ENCODE results near the gene DCTN1. TPM values are rescaled to one million over a fixed set of nuclear protein-coding genes. Genes with fewer than 3 reads are reported as not detected.

DCTN1 gene
- polyA plus RNA-seq, 1 experiment, result 147 TPM

- peak overlapping the region; percentile 35 for H3K4me3 ChIP-seq (ENCODE audit: low read depth, low read length)
- TF ChIP-seq CTCF (IDR thresholded peaks at IDR 0.05; ENCODE audit: low read depth, low read length), result no peak
- CTCF ChIA-PET, result interaction anchor here (1.6 to 2.1 kb wide), 2 partner anchors 17 to 39 kb away, joined by 3 to 11 read pairs; no protein-coding TSS in a partner anchor
- no peaks in the 10 kb centered on the region for H3K9me3 ChIP-seq (ENCODE audit: control insufficient read depth, insufficient read depth, low read length)
- POLR2A ChIA-PET, result interaction anchor here (1.1 kb wide), 1 partner anchor 17 kb away, joined by 5 read pairs; no protein-coding TSS in a partner anchor
- H3K27me3 ChIP-seq (ENCODE audit: control insufficient read depth, insufficient read depth, low read length), result no peaks in the 10 kb centered on the region
- no peak overlapping the region for H3K27ac ChIP-seq (ENCODE audit: low read depth, low read length)
- peak; percentile 24 for DNase-seq (ENCODE audit: low read depth, low spot score)
Measured at GRCh38 chr2:74374509-74375205, 5.5 kb downstream of the DCTN1 start.

- no peak for TF ChIP-seq CTCF (IDR thresholded peaks at IDR 0.05; ENCODE audit: low read depth, low read length)
- no peaks in the 10 kb centered on the region for H3K9me3 ChIP-seq (ENCODE audit: control insufficient read depth, insufficient read depth, low read length)
- no peak overlapping the region for H3K27ac ChIP-seq (ENCODE audit: low read depth, low read length)
- H3K4me3 ChIP-seq (ENCODE audit: low read depth, low read length), result no peak overlapping the region
- no peak for DNase-seq (ENCODE audit: low read depth, low spot score)
- POLR2A ChIA-PET, result interaction anchor here (1.1 kb wide), 1 partner anchor 18 kb away, joined by 5 read pairs; no protein-coding TSS in a partner anchor
- CTCF ChIA-PET, result interaction anchor here (2.1 kb wide), 1 partner anchor 17 kb away, joined by 11 read pairs; no protein-coding TSS in a partner anchor
- H3K27me3 ChIP-seq (ENCODE audit: control insufficient read depth, insufficient read depth, low read length), result no peaks in the 10 kb centered on the region
Measured at GRCh38 chr2:74373985-74374384, 6.1 kb downstream of the DCTN1 start.

GRCh38 chr2:74373221-74373676 lies 6.9 kb downstream of the DCTN1 start:
- ChIA-PET CTCF (interaction anchor here (1.3 kb wide), 1 partner anchor 18 kb away, joined by 9 read pairs; no protein-coding TSS in a partner anchor), POLR2A (no interaction called here)
- no peak overlapping the region for H3K4me3 ChIP-seq (ENCODE audit: low read depth, low read length)
- no peak overlapping the region for H3K27ac ChIP-seq (ENCODE audit: low read depth, low read length)
- no peak for DNase-seq (ENCODE audit: low read depth, low spot score)
- no peaks in the 10 kb centered on the region for H3K27me3 ChIP-seq (ENCODE audit: control insufficient read depth, insufficient read depth, low read length)
- H3K9me3 ChIP-seq (ENCODE audit: control insufficient read depth, insufficient read depth, low read length), result no peaks in the 10 kb centered on the region
- no peak for TF ChIP-seq CTCF (IDR thresholded peaks at IDR 0.05; ENCODE audit: low read depth, low read length)

- POLR2A ChIA-PET, result no interaction called here
- Histone ChIP-seq H3K27ac (ENCODE audit: low read depth, low read length) (no peak overlapping the region), H3K4me3 (ENCODE audit: low read depth, low read length) (no peak overlapping the region), H3K9me3 (ENCODE audit: control insufficient read depth, insufficient read depth, low read length) (no peaks in the 10 kb centered on the region), H3K27me3 (ENCODE audit: control insufficient read depth, insufficient read depth, low read length) (no peaks in the 10 kb centered on the region)
- TF ChIP-seq CTCF (IDR thresholded peaks at IDR 0.05; ENCODE audit: low read depth, low read length), result no peak
- DNase-seq (ENCODE audit: low read depth, low spot score), result no peak
- CTCF ChIA-PET, result interaction anchor here (1.3 kb wide), 1 partner anchor 19 kb away, joined by 9 read pairs; no protein-coding TSS in a partner anchor
Measured at GRCh38 chr2:74372674-74373073, 7.4 kb downstream of the DCTN1 start.

GRCh38 chr2:74371421-74371820 lies 8.7 kb downstream of the DCTN1 start:
- POLR2A ChIA-PET, result no interaction called here
- CTCF ChIA-PET, result no interaction called here
- no peak overlapping the region for H3K27ac ChIP-seq (ENCODE audit: low read depth, low read length)
- TF ChIP-seq CTCF (IDR thresholded peaks at IDR 0.05; ENCODE audit: low read depth, low read length), result no peak
- no peak overlapping the region for H3K4me3 ChIP-seq (ENCODE audit: low read depth, low read length)
- H3K27me3 ChIP-seq (ENCODE audit: control insufficient read depth, insufficient read depth, low read length), result no peaks in the 10 kb centered on the region
- no peak for DNase-seq (ENCODE audit: low read depth, low spot score)
- no peaks in the 10 kb centered on the region for H3K9me3 ChIP-seq (ENCODE audit: control insufficient read depth, insufficient read depth, low read length)
